OCI-LY3 (cell line): ENCODE results near the gene ZNF620.

Experiments
- CTCF ChIP-seq: fragments of 200-600, 300-600 bp; sonication (generic); IDR thresholded peaks from 2 replicates; pipeline ENCODE4 v1.5.1; 2014; ENCODE audit warnings: antibody characterized with exemption, low read length, low read depth
- EZH2phosphoT487 ChIP-seq: fragments of 200-600 bp; shearing (Covaris generic); IDR thresholded peaks from 2 replicates; pipeline ENCODE4 v1.6.1; 2018; ENCODE audit warnings: antibody characterized with exemption, mixed run types, low read depth

DNA sequence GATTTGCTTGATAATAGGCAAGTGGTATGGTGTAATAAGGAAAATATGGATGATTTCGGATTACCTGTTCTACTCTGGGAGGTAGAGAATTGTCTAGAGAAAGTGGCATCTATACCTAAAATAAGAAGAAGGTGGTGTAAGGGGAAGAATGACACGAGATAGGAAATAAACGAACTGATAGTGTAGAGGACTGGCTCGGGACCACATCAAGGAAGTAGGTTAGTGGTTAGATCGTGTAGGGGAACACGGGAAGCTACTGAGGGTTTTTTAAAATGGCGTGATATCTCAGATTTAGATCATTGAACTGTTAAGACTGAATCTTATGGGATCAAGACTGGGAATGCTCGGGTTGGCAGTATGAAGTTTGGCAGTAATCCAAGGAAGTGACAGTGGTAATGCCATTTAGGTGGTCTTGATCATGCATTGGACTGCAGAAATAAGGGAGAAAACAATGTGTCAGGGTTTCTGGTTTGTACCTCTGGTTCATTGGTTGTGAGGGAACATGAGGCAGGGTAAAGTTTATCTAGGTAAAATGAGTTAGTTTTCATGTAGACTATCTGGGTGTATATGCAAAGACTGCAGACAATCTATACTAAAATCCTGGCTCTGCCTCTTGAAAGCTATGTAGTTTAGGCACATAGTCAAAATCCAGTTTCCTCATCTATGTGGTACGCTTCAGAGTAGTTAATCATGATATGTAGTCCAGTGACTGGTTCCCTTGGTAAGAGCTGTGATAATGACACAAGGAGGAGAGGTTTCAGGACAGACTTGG is 41.3 kb upstream of the ZNF620 start:
- TF ChIP-seq EZH2phosphoT487 (no peak), CTCF (no peak)
